ENCODE results near the gene TBC1D4.

DNA sequence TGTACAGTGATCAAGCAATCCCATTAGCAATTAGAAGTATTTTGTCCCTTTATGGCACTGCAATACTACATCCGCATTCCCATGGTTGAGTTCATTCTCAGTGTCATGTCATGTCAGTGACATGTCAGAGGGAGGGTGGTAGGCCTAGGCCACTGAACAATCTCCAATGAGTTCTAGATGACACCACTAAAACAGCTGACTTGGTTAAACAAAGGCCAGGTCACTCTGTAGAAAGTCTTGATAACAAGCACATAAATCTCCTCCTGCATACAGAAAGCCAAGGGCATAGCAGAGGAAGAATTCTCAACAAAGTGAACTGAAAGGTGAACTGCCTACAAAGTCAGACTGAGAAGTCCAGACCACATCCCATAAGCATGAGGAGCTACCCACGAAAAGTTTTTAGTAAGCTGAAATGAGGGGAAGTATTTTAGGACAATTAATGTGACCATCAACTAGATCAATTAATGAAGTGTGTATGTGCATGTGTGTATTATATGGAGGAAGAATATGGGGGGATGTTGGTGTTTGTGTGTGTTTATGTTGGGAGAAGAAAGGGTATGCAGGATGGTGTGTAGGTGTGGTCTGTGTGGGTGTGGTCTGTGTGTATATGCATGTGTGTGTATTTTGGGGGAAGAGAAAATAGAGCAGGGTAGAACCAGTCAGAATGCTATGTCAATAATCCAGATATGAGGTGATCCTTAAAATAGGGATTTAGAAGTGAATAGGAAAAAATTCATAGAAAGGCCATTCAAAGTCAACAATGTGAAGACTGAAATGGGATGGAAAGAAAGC lies 67.7 kb downstream of the TBC1D4 start:
- TF ChIP-seq, protein P1, sequence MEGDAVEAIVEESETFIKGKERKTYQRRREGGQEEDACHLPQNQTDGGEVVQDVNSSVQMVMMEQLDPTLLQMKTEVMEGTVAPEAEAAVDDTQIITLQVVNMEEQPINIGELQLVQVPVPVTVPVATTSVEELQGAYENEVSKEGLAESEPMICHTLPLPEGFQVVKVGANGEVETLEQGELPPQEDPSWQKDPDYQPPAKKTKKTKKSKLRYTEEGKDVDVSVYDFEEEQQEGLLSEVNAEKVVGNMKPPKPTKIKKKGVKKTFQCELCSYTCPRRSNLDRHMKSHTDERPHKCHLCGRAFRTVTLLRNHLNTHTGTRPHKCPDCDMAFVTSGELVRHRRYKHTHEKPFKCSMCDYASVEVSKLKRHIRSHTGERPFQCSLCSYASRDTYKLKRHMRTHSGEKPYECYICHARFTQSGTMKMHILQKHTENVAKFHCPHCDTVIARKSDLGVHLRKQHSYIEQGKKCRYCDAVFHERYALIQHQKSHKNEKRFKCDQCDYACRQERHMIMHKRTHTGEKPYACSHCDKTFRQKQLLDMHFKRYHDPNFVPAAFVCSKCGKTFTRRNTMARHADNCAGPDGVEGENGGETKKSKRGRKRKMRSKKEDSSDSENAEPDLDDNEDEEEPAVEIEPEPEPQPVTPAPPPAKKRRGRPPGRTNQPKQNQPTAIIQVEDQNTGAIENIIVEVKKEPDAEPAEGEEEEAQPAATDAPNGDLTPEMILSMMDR (conservative IDR thresholded peaks at IDR 0.05; ENCODE audit: low read length), result no peak
- no peak for TF ChIP-seq EZH2phosphoT487 (IDR thresholded peaks at IDR 0.05; ENCODE audit: borderline replicate concordance)
